DOHH2 (cell line): Measurements from ENCODE around the gene ATP2A1.

Experiments used
- H3F3A ChIP-seq: fragments of 200-600 bp; sonication (generic), shearing (Covaris generic); 2 replicates; pipeline ENCODE4 v1.6.0; 2016; ENCODE audit warnings: antibody characterized with exemption, mild to moderate bottlenecking; ENCODE audit not compliant: control insufficient read depth, insufficient read depth
- H3K27ac ChIP-seq: fragments of 200-600 bp; sonication (generic); 2 replicates; pipeline ENCODE4 v1.5.1; 2014; ENCODE audit warnings: low read depth, mild to moderate bottlenecking, low read length, moderate library complexity
- H3K27me3 ChIP-seq: fragments of 200-600 bp; sonication (generic); 2 replicates; pipeline ENCODE4 v1.6.1; 2014; ENCODE audit warnings: mild to moderate bottlenecking, low read length, mixed read lengths; ENCODE audit not compliant: control insufficient read depth
- H3K36me3 ChIP-seq: fragments of 200-600 bp; sonication (generic); 2 replicates; pipeline ENCODE4 v1.6.1; 2014; ENCODE audit warnings: mild to moderate bottlenecking, low read length, moderate library complexity, mixed read lengths; ENCODE audit not compliant: control insufficient read depth
- H3K4me1 ChIP-seq: fragments of 200-600 bp; sonication (generic); 2 replicates; pipeline ENCODE4 v1.6.1; 2014; ENCODE audit warnings: mild to moderate bottlenecking, low read length, mixed read lengths; ENCODE audit not compliant: control insufficient read depth
- H3K4me2 ChIP-seq: fragments of 200-600 bp; sonication (generic); 2 replicates; pipeline ENCODE4 v1.6.0; 2014; ENCODE audit warnings: mild to moderate bottlenecking, low read length, moderate library complexity
- H3K4me3 ChIP-seq: fragments of 200-600 bp; sonication (generic); 2 replicates; pipeline ENCODE4 v1.5.1; 2014; ENCODE audit warnings: mild to moderate bottlenecking, low read length, mixed read lengths
- H3K79me2 ChIP-seq: fragments of 200-600 bp; sonication (generic); 2 replicates; pipeline ENCODE4 v1.6.1; 2014; ENCODE audit warnings: mild to moderate bottlenecking, low read length, mixed read lengths; ENCODE audit not compliant: control insufficient read depth
- H3K9me2 ChIP-seq: fragments of 200-600 bp; sonication (generic); replicated peaks from 2 replicates; pipeline ENCODE4 v1.6.1; 2014; ENCODE audit warnings: mild to moderate bottlenecking, low read length, mixed read lengths; ENCODE audit not compliant: control insufficient read depth
- H3K9me3 ChIP-seq: fragments of 200-600 bp; sonication (generic); 2 replicates; pipeline ENCODE4 v1.6.1; 2014; ENCODE audit warnings: antibody characterized with exemption, low read length, mixed read lengths; ENCODE audit not compliant: control insufficient read depth, insufficient read depth
- H4K20me1 ChIP-seq: fragments of 200-600 bp; sonication (generic); 2 replicates; pipeline ENCODE4 v1.6.0; 2014; ENCODE audit warnings: low read depth, mild to moderate bottlenecking, antibody characterized with exemption, low read length, moderate library complexity; ENCODE audit not compliant: control insufficient read depth, insufficient read depth
- EZH2phosphoT487 ChIP-seq: fragments of 200-600 bp; sonication (generic); IDR thresholded peaks from 2 replicates; pipeline ENCODE4 v1.6.1; 2017; ENCODE audit warnings: borderline replicate concordance, mild to moderate bottlenecking, antibody characterized with exemption, low read length, moderate library complexity, mixed read lengths
- TF ChIP-seq, protein P1 (sequence below): fragments of 200-600 bp; sonication (generic); IDR thresholded peaks from one replicate; pipeline ENCODE4 v1.5.1; 2014; ENCODE audit warnings: antibody characterized with exemption, mild to moderate bottlenecking, low read depth, low read length; ENCODE audit not compliant: poor library complexity, severe bottlenecking

The ATP2A1 gene

DNA sequence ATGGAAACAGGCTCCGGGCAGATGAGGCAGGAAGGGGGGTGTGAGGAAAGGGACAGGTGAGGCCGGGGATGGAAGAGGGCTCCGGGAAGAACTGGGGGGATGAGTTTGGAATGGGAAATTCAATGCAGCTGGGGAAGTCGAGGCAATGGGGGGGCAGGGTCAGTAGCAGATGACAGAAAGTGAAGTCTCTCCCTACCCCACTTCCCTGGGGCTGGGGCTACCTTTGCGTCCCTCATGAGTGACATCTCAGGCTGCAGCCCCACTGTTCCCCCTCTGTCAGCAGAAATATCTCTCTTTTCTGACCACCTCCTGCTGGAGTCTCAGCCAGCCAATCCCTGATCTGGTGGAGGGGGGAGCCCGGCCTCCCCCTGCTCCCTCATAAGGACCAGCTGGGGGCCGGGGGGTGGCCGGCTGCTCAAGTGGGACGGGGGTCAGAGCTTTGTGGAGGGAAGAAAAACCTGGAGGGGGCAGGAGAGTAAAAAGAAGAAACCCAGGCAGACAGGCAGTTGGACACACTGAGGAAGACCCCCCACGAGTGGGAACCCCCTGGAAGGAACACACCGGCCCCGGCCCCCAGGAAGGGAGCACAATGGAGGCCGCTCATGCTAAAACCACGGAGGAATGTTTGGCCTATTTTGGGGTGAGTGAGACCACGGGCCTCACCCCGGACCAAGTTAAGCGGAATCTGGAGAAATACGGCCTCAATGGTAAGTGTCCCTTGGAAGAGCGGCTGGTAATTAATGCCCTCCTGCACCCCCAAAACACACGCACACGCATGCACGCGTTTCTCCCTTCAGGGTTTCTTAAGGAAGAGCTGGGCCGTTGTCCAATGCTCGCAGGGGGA lies at the start of gene ATP2A1:
Gene ATP2A1, plus strand, starts transcription at position 406 of the 844 bp plus-strand sequence. Its CDS starts 184 bp downstream, at position 590.
- TF ChIP-seq, protein P1, sequence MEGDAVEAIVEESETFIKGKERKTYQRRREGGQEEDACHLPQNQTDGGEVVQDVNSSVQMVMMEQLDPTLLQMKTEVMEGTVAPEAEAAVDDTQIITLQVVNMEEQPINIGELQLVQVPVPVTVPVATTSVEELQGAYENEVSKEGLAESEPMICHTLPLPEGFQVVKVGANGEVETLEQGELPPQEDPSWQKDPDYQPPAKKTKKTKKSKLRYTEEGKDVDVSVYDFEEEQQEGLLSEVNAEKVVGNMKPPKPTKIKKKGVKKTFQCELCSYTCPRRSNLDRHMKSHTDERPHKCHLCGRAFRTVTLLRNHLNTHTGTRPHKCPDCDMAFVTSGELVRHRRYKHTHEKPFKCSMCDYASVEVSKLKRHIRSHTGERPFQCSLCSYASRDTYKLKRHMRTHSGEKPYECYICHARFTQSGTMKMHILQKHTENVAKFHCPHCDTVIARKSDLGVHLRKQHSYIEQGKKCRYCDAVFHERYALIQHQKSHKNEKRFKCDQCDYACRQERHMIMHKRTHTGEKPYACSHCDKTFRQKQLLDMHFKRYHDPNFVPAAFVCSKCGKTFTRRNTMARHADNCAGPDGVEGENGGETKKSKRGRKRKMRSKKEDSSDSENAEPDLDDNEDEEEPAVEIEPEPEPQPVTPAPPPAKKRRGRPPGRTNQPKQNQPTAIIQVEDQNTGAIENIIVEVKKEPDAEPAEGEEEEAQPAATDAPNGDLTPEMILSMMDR, result no peak
- no peak for TF ChIP-seq EZH2phosphoT487
- Histone ChIP-seq H4K20me1 (no peaks in the 10 kb centered on the region), H3K4me1 (peaks cover 21% of the 10 kb centered on the region), H3F3A (no peaks in the 10 kb centered on the region; the same call in 1 of the 2 replicates), H3K9me2 (no peaks in the 10 kb centered on the region), H3K4me3 (peak within 1 kb of the TSS; percentile 91), H3K36me3 (peaks cover 12% of the 10 kb centered on the region), H3K79me2 (peaks cover 13% of the 10 kb centered on the region), H3K4me2 (peak within 1 kb of the TSS; percentile 96), H3K27ac (peak within 1 kb of the TSS; percentile 36), H3K9me3 (peaks cover 5% of the 10 kb centered on the region; the same call in 1 of the 2 replicates), H3K27me3 (no peaks in the 10 kb centered on the region)

DNA sequence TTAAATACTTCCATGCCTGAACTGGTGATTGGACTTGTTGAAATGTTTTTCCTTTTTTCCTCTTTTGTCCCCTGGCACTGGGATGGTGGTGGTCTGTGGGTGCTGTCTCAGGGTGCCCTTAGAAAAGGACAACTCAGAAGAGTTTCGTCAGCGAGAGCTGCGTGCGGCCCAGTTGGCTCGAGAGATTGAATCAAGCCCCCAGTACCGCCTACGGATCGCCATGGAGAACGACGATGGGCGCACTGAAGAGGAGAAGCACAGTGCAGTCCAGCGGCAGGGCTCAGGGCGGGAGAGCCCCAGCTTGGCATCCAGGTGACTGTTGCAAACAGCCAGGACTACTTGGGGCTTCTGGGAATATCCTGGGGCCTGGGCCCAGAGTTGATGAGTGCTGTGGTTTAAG lies 48.5 kb upstream of the ATP2A1 start:
- TF ChIP-seq, protein P1, result no peak
- TF ChIP-seq EZH2phosphoT487, result no peak
- H3K9me3 ChIP-seq, result no peaks in the 10 kb centered on the region
- H3K27ac ChIP-seq, result no peak overlapping the region
- H3F3A ChIP-seq, result peaks cover 16% of the 10 kb centered on the region
- peaks cover 11% of the 10 kb centered on the region for H3K4me1 ChIP-seq
- peaks cover 35% of the 10 kb centered on the region for H4K20me1 ChIP-seq
- H3K9me2 ChIP-seq, result no peaks in the 10 kb centered on the region
- no peak overlapping the region for H3K4me3 ChIP-seq
- H3K36me3 ChIP-seq, result peaks cover 100% of the 10 kb centered on the region
- no peaks in the 10 kb centered on the region for H3K27me3 ChIP-seq
- H3K4me2 ChIP-seq, result no peak overlapping the region
- H3K79me2 ChIP-seq, result peaks cover 58% of the 10 kb centered on the region

DNA sequence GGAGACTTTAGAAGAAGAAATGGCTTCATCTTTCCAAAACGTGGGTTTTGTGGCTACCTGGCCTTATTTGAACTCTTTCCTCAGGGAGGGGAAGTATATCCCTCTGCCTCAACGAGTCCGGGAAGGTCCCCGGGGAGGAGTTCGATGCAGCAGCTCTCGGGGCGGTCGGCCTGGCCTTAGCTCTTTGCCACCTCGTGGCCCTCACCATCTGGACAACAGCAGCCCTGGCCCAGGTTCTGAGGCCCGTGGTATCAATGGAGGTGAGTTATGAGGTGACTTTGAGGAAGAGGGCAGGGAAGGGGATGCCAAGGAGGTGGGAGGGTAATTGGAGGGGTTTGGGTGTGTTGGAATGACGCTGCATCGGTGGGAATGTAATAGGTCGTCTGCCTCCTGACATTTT lies 47.8 kb upstream of the ATP2A1 start:
- no peak overlapping the region for H3K27ac ChIP-seq
- no peaks in the 10 kb centered on the region for H3K27me3 ChIP-seq
- peaks cover 27% of the 10 kb centered on the region for H4K20me1 ChIP-seq
- peaks cover 100% of the 10 kb centered on the region for H3K36me3 ChIP-seq
- peaks cover 3% of the 10 kb centered on the region for H3K4me1 ChIP-seq
- peaks cover 12% of the 10 kb centered on the region for H3F3A ChIP-seq
- H3K4me2 ChIP-seq, result no peak overlapping the region
- TF ChIP-seq, protein P1, result no peak
- TF ChIP-seq EZH2phosphoT487, result no peak
- H3K9me2 ChIP-seq, result no peaks in the 10 kb centered on the region
- H3K9me3 ChIP-seq, result no peaks in the 10 kb centered on the region
- H3K79me2 ChIP-seq, result peaks cover 50% of the 10 kb centered on the region
- H3K4me3 ChIP-seq, result no peak overlapping the region
